Measurements from ENCODE around the gene LRP2BP. TPM values are rescaled to one million over a fixed set of nuclear protein-coding genes. Genes with fewer than 3 reads are reported as not detected.
"Not testable (repeated sequence)": the region's sequence is repeated elsewhere in the genome, so short reads cannot be mapped to it uniquely, and the experiment has no call there.

The LRP2BP gene
- total and polyA plus RNA-seq, 12 donors = 1.0 to 6.1 (median 2.3) TPM

- intact Hi-C loops (cut with DNase I) = no loop called here
- no peak for DNase-seq
- H3K27ac ChIP-seq = no peak overlapping the region
- H3K4me1 ChIP-seq = no peaks in the 10 kb centered on the region
- no peaks in the 10 kb centered on the region for H3K9me3 ChIP-seq
- no peak for ATAC-seq
- H3K27me3 ChIP-seq = no peaks in the 10 kb centered on the region
- H3K36me3 ChIP-seq = peaks cover 0 to 63% (median 7%) of the 10 kb centered on the region in 9 donors
- WGBS, 2 donors = 77 to 82% methylated on average over 3 of the region's 3 CpGs
- no peak overlapping the region for H3K4me3 ChIP-seq
- TF ChIP-seq CTCF (IDR thresholded peaks at IDR 0.05) = no peak
These were observed 26.0 kb downstream of the LRP2BP start for GRCh38 chr4:185369731-185370130.

- peaks cover 0 to 60% (median 4%) of the 10 kb centered on the region in 9 donors for H3K36me3 ChIP-seq
- H3K4me3 ChIP-seq = no peak overlapping the region
- TF ChIP-seq CTCF (IDR thresholded peaks at IDR 0.05) = no peak
- no peaks in the 10 kb centered on the region for H3K27me3 ChIP-seq
- intact Hi-C loops (cut with DNase I) = no loop called here
- H3K4me1 ChIP-seq = no peaks in the 10 kb centered on the region
- DNase-seq = no peak
- no peak overlapping the region for H3K27ac ChIP-seq
- WGBS, 2 donors = 96% methylated on average over 5 of the region's 5 CpGs
- no peak for ATAC-seq
- no peaks in the 10 kb centered on the region for H3K9me3 ChIP-seq
These were observed 30.8 kb downstream of the LRP2BP start for GRCh38 chr4:185364886-185365285.

- H3K36me3 ChIP-seq = peaks cover 0 to 69% (median 6%) of the 10 kb centered on the region in 9 donors
- H3K9me3 ChIP-seq = no peaks in the 10 kb centered on the region
- no peak for TF ChIP-seq CTCF (IDR thresholded peaks at IDR 0.05)
- no peak for DNase-seq
- H3K4me3 ChIP-seq = no peak overlapping the region
- intact Hi-C loops (cut with DNase I) = no loop called here
- no peak for ATAC-seq
- H3K4me1 ChIP-seq = no peaks in the 10 kb centered on the region
- peak overlapping the region in 2 of 10 donors; percentile 18 to 22 for H3K27ac ChIP-seq
- 80 to 91% methylated on average over 3 of the region's 3 CpGs for WGBS, 2 donors
- no peaks in the 10 kb centered on the region for H3K27me3 ChIP-seq
These were observed 32.5 kb downstream of the LRP2BP start for GRCh38 chr4:185363251-185363650.

- H3K4me1 ChIP-seq; H3K9me3 ChIP-seq; intact Hi-C loops (cut with DNase I); H3K4me3 ChIP-seq; DNase-seq; H3K27me3 ChIP-seq: not testable (repeated sequence)
- Histone ChIP-seq H3K36me3 (peaks cover 0 to 69% (median 6%) of the 10 kb centered on the region in 9 donors), H3K27ac (peak overlapping the region in 1 of 10 donors; percentile 18)
- 71 to 85% methylated on average over 6 of the region's 6 CpGs for WGBS, 2 donors
- peak in 1 of 8 donors; percentile 14 for ATAC-seq
These were observed 33.2 kb downstream of the LRP2BP start for GRCh38 chr4:185362570-185362969.

- H3K9me3 ChIP-seq = no peaks in the 10 kb centered on the region
- no peaks in the 10 kb centered on the region for H3K4me1 ChIP-seq
- no peak overlapping the region for H3K27ac ChIP-seq
- WGBS, 2 donors = 82 to 85% methylated on average over 3 of the region's 3 CpGs
- intact Hi-C loops (cut with DNase I) = no loop called here
- ATAC-seq (no peak), DNase-seq (no peak)
- no peak overlapping the region for H3K4me3 ChIP-seq
- H3K36me3 ChIP-seq = peaks cover 0 to 73% (median 6%) of the 10 kb centered on the region in 9 donors
- TF ChIP-seq CTCF (IDR thresholded peaks at IDR 0.05) = no peak
- no peaks in the 10 kb centered on the region for H3K27me3 ChIP-seq
These were observed 33.9 kb downstream of the LRP2BP start for GRCh38 chr4:185361872-185362271.
